Measurements from ENCODE around the gene TSSC4.

The TSSC4 gene

GRCh38 chr11:2390091-2390724 lies 10.3 kb upstream of the TSSC4 start:
- Histone ChIP-seq H3K4me3 (replicated peaks; ENCODE audit: insufficient read depth, low read length) (no peak overlapping the region), H3K27ac (replicated peaks) (no peak overlapping the region), H3K27me3 (ENCODE audit: insufficient read depth, poor library complexity, severe bottlenecking) (no peaks in the 10 kb centered on the region)
- TF ChIP-seq CTCF (IDR thresholded peaks at IDR 0.05; ENCODE audit: insufficient read depth, low read length): no peak
- no peak for TF ChIP-seq GABPA (IDR thresholded peaks at IDR 0.05; ENCODE audit: low read depth)
- no peak for TF ChIP-seq REST (IDR thresholded peaks at IDR 0.05; ENCODE audit: insufficient replicate concordance, low read depth)
- no peak for TF ChIP-seq POLR2AphosphoS5 (IDR thresholded peaks at IDR 0.05; ENCODE audit: low read depth)
- TF ChIP-seq SPI1 (IDR thresholded peaks at IDR 0.05; ENCODE audit: borderline replicate concordance, low read depth): no peak
- no peak for DNase-seq (ENCODE audit: low read depth in 1 of 2, low spot score in 1 of 2)

- DNase-seq (ENCODE audit: low read depth in 1 of 2, low spot score in 1 of 2): no peak
Measured at GRCh38 chr11:2390725-2391151, 9.8 kb upstream of the TSSC4 start.

More at GRCh38 chr11:2390725-2391151, 9.8 kb upstream of the TSSC4 start:
- no peak for TF ChIP-seq CTCF (IDR thresholded peaks at IDR 0.05; ENCODE audit: insufficient read depth, low read length)
- no peak for TF ChIP-seq GABPA (IDR thresholded peaks at IDR 0.05; ENCODE audit: low read depth)
- TF ChIP-seq REST (IDR thresholded peaks at IDR 0.05; ENCODE audit: insufficient replicate concordance, low read depth): no peak
- TF ChIP-seq POLR2AphosphoS5 (IDR thresholded peaks at IDR 0.05; ENCODE audit: low read depth): no peak
- TF ChIP-seq SPI1 (IDR thresholded peaks at IDR 0.05; ENCODE audit: borderline replicate concordance, low read depth): no peak
- Histone ChIP-seq H3K4me3 (replicated peaks; ENCODE audit: insufficient read depth, low read length) (no peak overlapping the region), H3K27ac (replicated peaks) (no peak overlapping the region), H3K27me3 (ENCODE audit: insufficient read depth, poor library complexity, severe bottlenecking) (no peaks in the 10 kb centered on the region)

All from HL-60 (cell line).